Type B pancreatic cell (in vitro differentiated cells): ENCODE results near the gene PARD3. TPM values are rescaled to one million over a fixed set of nuclear protein-coding genes. Genes with fewer than 3 reads are reported as not detected.

Source experiments
- DNase-seq: peaks from one replicate; pipeline ENCODE4 v3.0.0; 2021; ENCODE audit warnings: mixed read lengths; ENCODE audit not compliant: unreplicated experiment; ENCODE audit errors: extremely low spot score
- H3K27ac Mint-ChIP-seq: 2 replicates; pipeline ENCODE4 v1.8.0; 2021; ENCODE audit warnings: mild to moderate bottlenecking, mixed read lengths
- H3K27me3 Mint-ChIP-seq: 2 replicates; pipeline ENCODE4 v1.8.0; 2021; ENCODE audit warnings: mixed read lengths
- H3K36me3 Mint-ChIP-seq: 2 replicates; pipeline ENCODE4 v1.8.0; 2021; ENCODE audit warnings: mixed read lengths
- H3K4me1 Mint-ChIP-seq: one replicate; pipeline ENCODE4 v1.8.0; 2021; ENCODE audit warnings: mixed read lengths; ENCODE audit not compliant: unreplicated experiment
- H3K4me3 Mint-ChIP-seq: 2 replicates; pipeline ENCODE4 v1.8.0; 2021; ENCODE audit warnings: mild to moderate bottlenecking, mixed read lengths
- H3K9me3 Mint-ChIP-seq: 2 replicates; pipeline ENCODE4 v1.8.0; 2021; ENCODE audit warnings: mixed read lengths
- total RNA-seq: library from RNA; stranded (reverse); gene quantifications from 2 replicates; pipeline ENCODE4 v1.2.1, GENCODE V29; 2021; ENCODE audit warnings: low replicate concordance
- TF ChIP-seq, protein P1 (sequence below): fragments of 200-600 bp; sonication (generic); conservative IDR thresholded peaks from 2 replicates; pipeline ENCODE4 v1.5.0; 2021; ENCODE audit warnings: antibody characterized with exemption, mild to moderate bottlenecking

The PARD3 gene
- total RNA-seq, 1 donor from 2014 or later: 52.3 TPM

GRCh38 chr10:34171957-34172527, 643.1 kb downstream of the PARD3 start:
- TF ChIP-seq, protein P1, sequence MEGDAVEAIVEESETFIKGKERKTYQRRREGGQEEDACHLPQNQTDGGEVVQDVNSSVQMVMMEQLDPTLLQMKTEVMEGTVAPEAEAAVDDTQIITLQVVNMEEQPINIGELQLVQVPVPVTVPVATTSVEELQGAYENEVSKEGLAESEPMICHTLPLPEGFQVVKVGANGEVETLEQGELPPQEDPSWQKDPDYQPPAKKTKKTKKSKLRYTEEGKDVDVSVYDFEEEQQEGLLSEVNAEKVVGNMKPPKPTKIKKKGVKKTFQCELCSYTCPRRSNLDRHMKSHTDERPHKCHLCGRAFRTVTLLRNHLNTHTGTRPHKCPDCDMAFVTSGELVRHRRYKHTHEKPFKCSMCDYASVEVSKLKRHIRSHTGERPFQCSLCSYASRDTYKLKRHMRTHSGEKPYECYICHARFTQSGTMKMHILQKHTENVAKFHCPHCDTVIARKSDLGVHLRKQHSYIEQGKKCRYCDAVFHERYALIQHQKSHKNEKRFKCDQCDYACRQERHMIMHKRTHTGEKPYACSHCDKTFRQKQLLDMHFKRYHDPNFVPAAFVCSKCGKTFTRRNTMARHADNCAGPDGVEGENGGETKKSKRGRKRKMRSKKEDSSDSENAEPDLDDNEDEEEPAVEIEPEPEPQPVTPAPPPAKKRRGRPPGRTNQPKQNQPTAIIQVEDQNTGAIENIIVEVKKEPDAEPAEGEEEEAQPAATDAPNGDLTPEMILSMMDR: no peak

DNA sequence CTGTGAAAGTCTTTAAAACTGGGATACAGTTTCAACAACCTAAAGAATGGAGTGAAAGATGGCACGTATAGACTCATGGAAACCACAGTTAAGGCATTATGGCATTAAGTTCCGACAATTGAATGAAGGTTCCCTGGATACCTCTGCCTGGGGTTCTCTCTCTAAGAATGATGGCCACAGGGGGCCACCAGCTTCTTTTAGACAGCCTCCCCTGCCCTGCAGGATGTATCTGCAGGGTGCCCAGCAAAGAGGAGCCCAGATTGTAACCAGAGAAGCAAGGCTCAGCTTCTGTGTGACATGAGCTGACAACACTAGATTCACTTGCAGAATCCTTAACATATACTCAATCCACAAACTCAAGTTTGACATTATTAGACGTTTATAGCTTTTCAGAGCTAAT, 645.4 kb downstream of the PARD3 start:
- H3K9me3 Mint-ChIP-seq: no peaks in the 10 kb centered on the region
- peaks cover 3% of the 10 kb centered on the region for H3K36me3 Mint-ChIP-seq
- TF ChIP-seq, protein P1: no peak
- no peak overlapping the region for H3K4me3 Mint-ChIP-seq
- DNase-seq: no peak
- H3K27me3 Mint-ChIP-seq: no peaks in the 10 kb centered on the region
- H3K4me1 Mint-ChIP-seq: peaks cover 29% of the 10 kb centered on the region
- H3K27ac Mint-ChIP-seq: no peak overlapping the region

More at GRCh38 chr10:34171957-34172527, 643.1 kb downstream of the PARD3 start:
- no peak overlapping the region for H3K4me3 Mint-ChIP-seq
- H3K36me3 Mint-ChIP-seq: peaks cover 3% of the 10 kb centered on the region
- no peak overlapping the region for H3K27ac Mint-ChIP-seq
- H3K9me3 Mint-ChIP-seq: no peaks in the 10 kb centered on the region
- peaks cover 31% of the 10 kb centered on the region for H3K4me1 Mint-ChIP-seq
- no peak for DNase-seq
- H3K27me3 Mint-ChIP-seq: peaks cover 4% of the 10 kb centered on the region

DNA sequence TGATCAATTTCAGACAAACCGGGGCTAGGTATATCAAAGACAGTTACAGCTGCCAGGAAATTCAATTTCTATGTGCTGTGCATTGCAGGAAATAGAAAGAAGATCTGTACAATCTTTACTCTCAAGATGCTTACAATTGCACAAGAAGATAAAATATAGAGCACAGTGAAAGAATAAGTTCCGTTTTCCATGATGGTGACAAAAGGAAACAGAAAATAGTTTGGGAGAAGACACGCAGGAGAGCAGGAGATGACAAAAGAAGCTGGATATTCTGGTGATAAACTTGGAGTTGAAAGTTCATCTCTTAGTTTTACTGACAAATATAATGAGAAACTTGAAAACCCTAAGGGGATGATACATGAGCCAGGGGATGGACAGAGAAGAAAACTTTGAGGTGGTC, 646.0 kb downstream of the PARD3 start:
- H3K27ac Mint-ChIP-seq: no peak overlapping the region
- peaks cover 3% of the 10 kb centered on the region for H3K36me3 Mint-ChIP-seq
- TF ChIP-seq, protein P1: no peak

GRCh38 chr10:34168439-34168838, 646.7 kb downstream of the PARD3 start:
- Mint-ChIP-seq H3K9me3 (no peaks in the 10 kb centered on the region), H3K27ac (no peak overlapping the region), H3K36me3 (peaks cover 7% of the 10 kb centered on the region), H3K27me3 (no peaks in the 10 kb centered on the region), H3K4me3 (no peak overlapping the region), H3K4me1 (peaks cover 32% of the 10 kb centered on the region)
- DNase-seq: no peak
- TF ChIP-seq, protein P1: no peak

More for the DNA sequence above, 646.0 kb downstream of the PARD3 start:
- no peak for DNase-seq
- Mint-ChIP-seq H3K4me3 (no peak overlapping the region), H3K4me1 (peaks cover 29% of the 10 kb centered on the region), H3K27me3 (no peaks in the 10 kb centered on the region), H3K9me3 (no peaks in the 10 kb centered on the region)

DNA sequence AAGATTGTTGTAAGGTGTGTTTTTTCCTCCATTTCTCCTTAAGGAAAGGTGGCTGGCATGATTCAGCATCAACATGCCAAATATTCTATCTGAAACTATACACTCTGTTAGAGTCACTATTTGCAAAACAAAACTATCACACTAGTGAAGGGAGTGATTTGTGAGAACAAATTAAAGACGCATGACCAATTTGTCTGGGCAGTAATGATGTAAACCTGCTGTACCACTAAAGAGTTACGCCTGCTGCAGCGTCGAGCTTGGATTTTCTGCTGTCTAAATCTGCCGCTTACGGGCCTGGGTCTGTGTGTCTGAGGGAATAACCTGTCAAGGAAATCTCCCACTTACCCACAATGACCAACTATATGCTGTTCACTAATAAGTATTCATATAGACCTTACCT, 648.3 kb downstream of the PARD3 start:
- Mint-ChIP-seq H3K9me3 (peaks cover 5% of the 10 kb centered on the region), H3K36me3 (peaks cover 13% of the 10 kb centered on the region), H3K4me1 (peaks cover 19% of the 10 kb centered on the region), H3K27me3 (no peaks in the 10 kb centered on the region), H3K27ac (no peak overlapping the region), H3K4me3 (no peak overlapping the region)
- no peak for DNase-seq
- TF ChIP-seq, protein P1: no peak
